ENCODE measurements around the gene RBM18. TPM values are rescaled to one million over a fixed set of nuclear protein-coding genes. Genes with fewer than 3 reads are reported as not detected.
A peak's percentile ranks its signal among the peaks of the same experiment; 100 is the strongest.

The RBM18 gene
- total RNA-seq, 1 donor from 2014 or later = 29.1 TPM

DNA sequence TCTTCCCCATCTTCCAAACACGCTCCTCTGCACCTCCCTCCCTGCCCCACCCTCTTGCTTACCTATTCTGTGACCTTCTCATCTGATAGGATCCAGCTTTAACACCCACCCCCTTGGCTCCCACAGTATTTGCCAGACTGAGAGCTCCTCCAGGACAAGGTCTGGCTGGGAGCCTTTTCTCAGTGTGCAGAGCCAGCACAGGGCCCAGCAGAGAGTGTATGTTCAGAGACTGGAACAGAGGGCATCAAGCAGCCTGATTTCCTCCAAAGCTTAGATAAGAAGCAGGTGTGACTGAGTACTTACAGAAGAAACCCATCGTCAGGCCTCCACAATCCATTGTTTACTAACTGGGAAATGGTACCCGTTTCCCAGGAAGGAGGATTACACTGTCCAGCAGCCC, 62.5 kb downstream of the RBM18 start:
- Mint-ChIP-seq H3K36me3 (ENCODE audit: low read depth, unreplicated experiment) (no peaks in the 10 kb centered on the region), H3K27me3 (ENCODE audit: low read depth, unreplicated experiment) (peaks cover 39% of the 10 kb centered on the region), H3K9me3 (ENCODE audit: unreplicated experiment) (no peaks in the 10 kb centered on the region), H3K4me1 (ENCODE audit: low read depth, unreplicated experiment) (peaks cover 27% of the 10 kb centered on the region), H3K4me3 (ENCODE audit: unreplicated experiment) (no peak overlapping the region), H3K27ac (ENCODE audit: unreplicated experiment) (no peak overlapping the region)
- FAIRE-seq (no peak), DNase-seq (ENCODE audit: low read depth) (no peak)
- Histone ChIP-seq H3K9me3 (ENCODE audit: insufficient read depth, low read depth, low read length) (no peaks in the 10 kb centered on the region), H3K4me2 (ENCODE audit: low read length) (no peak overlapping the region), H3K4me3 (ENCODE audit: insufficient read depth, low read depth, low read length) (no peak overlapping the region), H3K36me3 (ENCODE audit: insufficient read depth, low read length) (no peaks in the 10 kb centered on the region), H3K4me1 (ENCODE audit: insufficient read depth, low read length) (peaks cover 12% of the 10 kb centered on the region), H3K27ac (ENCODE audit: low read depth, low read length) (no peak overlapping the region), H2AFZ (ENCODE audit: low read depth, low read length) (no peak overlapping the region), H3K27me3 (ENCODE audit: insufficient read depth, low read length) (peaks cover 13% of the 10 kb centered on the region), H4K20me1 (ENCODE audit: insufficient read depth, low read length) (no peaks in the 10 kb centered on the region), H3K9ac (ENCODE audit: low read length) (no peak overlapping the region), H3K79me2 (ENCODE audit: insufficient read depth, low read length) (no peaks in the 10 kb centered on the region)
- TF ChIP-seq, protein P1, sequence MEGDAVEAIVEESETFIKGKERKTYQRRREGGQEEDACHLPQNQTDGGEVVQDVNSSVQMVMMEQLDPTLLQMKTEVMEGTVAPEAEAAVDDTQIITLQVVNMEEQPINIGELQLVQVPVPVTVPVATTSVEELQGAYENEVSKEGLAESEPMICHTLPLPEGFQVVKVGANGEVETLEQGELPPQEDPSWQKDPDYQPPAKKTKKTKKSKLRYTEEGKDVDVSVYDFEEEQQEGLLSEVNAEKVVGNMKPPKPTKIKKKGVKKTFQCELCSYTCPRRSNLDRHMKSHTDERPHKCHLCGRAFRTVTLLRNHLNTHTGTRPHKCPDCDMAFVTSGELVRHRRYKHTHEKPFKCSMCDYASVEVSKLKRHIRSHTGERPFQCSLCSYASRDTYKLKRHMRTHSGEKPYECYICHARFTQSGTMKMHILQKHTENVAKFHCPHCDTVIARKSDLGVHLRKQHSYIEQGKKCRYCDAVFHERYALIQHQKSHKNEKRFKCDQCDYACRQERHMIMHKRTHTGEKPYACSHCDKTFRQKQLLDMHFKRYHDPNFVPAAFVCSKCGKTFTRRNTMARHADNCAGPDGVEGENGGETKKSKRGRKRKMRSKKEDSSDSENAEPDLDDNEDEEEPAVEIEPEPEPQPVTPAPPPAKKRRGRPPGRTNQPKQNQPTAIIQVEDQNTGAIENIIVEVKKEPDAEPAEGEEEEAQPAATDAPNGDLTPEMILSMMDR (IDR thresholded peaks at IDR 0.05; ENCODE audit: insufficient read depth, low read depth, low read length) = no peak
- TF ChIP-seq EZH2 (IDR thresholded peaks at IDR 0.05; ENCODE audit: insufficient read depth, low read length) = no peak

DNA sequence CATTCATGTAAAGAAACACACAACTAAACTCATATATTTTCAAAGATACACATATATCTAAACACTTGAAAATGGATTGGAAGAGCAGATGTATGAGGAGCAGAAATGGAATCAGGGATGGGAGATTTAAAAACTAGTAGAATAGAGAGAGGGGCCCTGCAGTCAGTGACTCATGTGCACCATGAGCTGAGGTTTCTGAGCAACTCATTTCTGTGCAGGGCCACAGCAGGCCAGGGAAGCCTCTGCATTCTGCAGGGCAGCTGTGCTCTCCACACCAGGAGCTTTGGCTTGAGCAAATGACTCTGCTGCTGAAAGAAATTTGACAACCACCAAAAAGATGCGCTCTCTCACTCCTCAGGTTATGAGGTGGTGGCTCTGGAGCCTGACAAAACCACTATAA, 63.0 kb downstream of the RBM18 start:
- H3K4me2 ChIP-seq (ENCODE audit: low read length) = peak overlapping the region; percentile 14
- H3K9ac ChIP-seq (ENCODE audit: low read length) = no peak overlapping the region

More for the DNA sequence above, 63.0 kb downstream of the RBM18 start:
- Mint-ChIP-seq H3K36me3 (ENCODE audit: low read depth, unreplicated experiment) (no peaks in the 10 kb centered on the region), H3K27ac (ENCODE audit: unreplicated experiment) (no peak overlapping the region), H3K4me1 (ENCODE audit: low read depth, unreplicated experiment) (peaks cover 22% of the 10 kb centered on the region), H3K27me3 (ENCODE audit: low read depth, unreplicated experiment) (peaks cover 39% of the 10 kb centered on the region), H3K9me3 (ENCODE audit: unreplicated experiment) (no peaks in the 10 kb centered on the region), H3K4me3 (ENCODE audit: unreplicated experiment) (no peak overlapping the region)
- no peaks in the 10 kb centered on the region for H3K79me2 ChIP-seq (ENCODE audit: insufficient read depth, low read length)
- H3K4me1 ChIP-seq (ENCODE audit: insufficient read depth, low read length) = peaks cover 9% of the 10 kb centered on the region
- no peaks in the 10 kb centered on the region for H4K20me1 ChIP-seq (ENCODE audit: insufficient read depth, low read length)
- no peak overlapping the region for H3K4me3 ChIP-seq (ENCODE audit: insufficient read depth, low read depth, low read length)
- no peak overlapping the region for H3K27ac ChIP-seq (ENCODE audit: low read depth, low read length)
- H3K27me3 ChIP-seq (ENCODE audit: insufficient read depth, low read length) = peaks cover 13% of the 10 kb centered on the region
- H2AFZ ChIP-seq (ENCODE audit: low read depth, low read length) = no peak overlapping the region
- peak; percentile 50 for DNase-seq (ENCODE audit: low read depth)
- H3K36me3 ChIP-seq (ENCODE audit: insufficient read depth, low read length) = no peaks in the 10 kb centered on the region
- TF ChIP-seq EZH2 (IDR thresholded peaks at IDR 0.05; ENCODE audit: insufficient read depth, low read length) = no peak
- TF ChIP-seq, protein P1 (IDR thresholded peaks at IDR 0.05; ENCODE audit: insufficient read depth, low read depth, low read length) = no peak
- FAIRE-seq = no peak
- no peaks in the 10 kb centered on the region for H3K9me3 ChIP-seq (ENCODE audit: insufficient read depth, low read depth, low read length)
